NCI-H2029 treated with DMSO at 0.1 percent for 48 hours (cell line): Measurements from ENCODE around the gene TNFSF13B.

Source experiments
- DNase-seq: peaks from one replicate; lab custom pipeline; 2025; lab: John Stamatoyannopoulos, UW

Gene TNFSF13B

DNA sequence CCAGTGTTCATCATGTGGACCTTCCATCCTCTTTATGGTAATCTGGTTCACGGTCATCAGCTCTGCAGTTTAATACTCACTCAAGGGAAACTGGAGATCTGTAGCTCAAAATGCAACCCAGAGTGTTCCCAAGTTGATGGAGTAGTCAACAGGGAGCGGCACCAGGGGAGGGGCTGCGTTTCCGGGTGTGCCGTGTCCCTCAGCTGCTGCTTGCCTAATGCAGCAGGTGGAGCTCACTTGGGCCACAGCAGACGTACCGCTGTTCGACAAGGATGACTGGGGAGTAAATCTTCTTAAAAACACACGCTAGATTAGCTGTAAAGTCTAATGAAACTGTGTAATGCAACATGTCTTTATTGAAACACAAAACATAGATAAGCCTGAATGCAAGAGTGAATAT, 81.1 kb downstream of the TNFSF13B start:
- DNase-seq, result no peak

DNA sequence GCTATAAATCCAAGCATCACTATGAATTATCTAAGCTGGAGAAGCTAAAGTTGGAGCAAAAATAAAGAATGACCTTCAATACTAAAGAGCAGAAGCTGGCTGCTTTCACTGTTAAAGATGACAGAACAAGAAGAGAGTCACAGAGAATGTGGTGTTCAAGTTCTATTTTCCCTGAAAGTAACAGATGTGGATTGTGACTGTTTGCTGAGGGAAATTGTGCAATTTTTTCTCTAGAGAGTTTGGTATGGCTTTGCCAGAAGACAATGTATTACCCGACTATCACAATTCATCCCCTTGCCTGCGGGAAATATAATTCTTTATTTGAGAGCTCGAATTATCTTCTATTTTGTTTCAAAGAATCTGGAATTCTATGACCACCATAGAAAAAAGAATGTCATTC, 83.1 kb downstream of the TNFSF13B start:
- no peak for DNase-seq

DNA sequence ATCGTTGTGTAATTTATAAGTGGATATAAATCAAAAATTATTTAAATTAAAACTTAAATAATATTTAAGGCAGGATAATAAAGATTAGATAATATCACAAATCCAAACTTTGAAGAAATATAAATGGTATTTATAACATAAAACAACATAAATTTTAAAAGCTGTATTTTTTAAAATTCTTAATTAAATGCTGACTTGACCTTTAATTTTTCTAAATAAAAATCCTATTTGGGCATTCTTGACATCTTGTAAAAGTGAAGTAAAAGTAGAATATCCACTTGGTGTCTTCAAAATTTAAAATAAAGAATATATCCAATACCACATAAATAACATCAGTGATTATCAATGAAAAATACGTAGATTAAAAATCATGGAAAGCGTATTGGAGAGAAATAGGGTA, 87.7 kb downstream of the TNFSF13B start:
- no peak for DNase-seq
